T-helper 1 cell treated with Interleukin-12 subunit alpha and Interleukin-12 subunit beta and Interleukin-4 antibody, amounts not matched to agents 30 μg/mL and 1 μg/mL, for 36 hours (primary cell): ENCODE data around the gene DISC1.

Source experiments
- H3K27ac Mint-ChIP-seq: one replicate; pipeline ENCODE4 v1.8.0; 2021; ENCODE audit warnings: mild to moderate bottlenecking, mixed read lengths
- H3K27me3 Mint-ChIP-seq: one replicate; pipeline ENCODE4 v1.8.0; 2021; ENCODE audit warnings: low read depth, mixed read lengths
- H3K36me3 Mint-ChIP-seq: one replicate; pipeline ENCODE4 v1.8.0; 2021; ENCODE audit warnings: low read depth, mixed read lengths
- H3K4me1 Mint-ChIP-seq: one replicate; pipeline ENCODE4 v1.8.0; 2021; ENCODE audit warnings: low read depth, mixed read lengths
- H3K4me3 Mint-ChIP-seq: one replicate; pipeline ENCODE4 v1.8.0; 2021; ENCODE audit warnings: mild to moderate bottlenecking, moderate library complexity, mixed read lengths
- H3K9me3 Mint-ChIP-seq: one replicate; pipeline ENCODE4 v1.8.0; 2021; ENCODE audit warnings: mixed read lengths

The DISC1 gene

GRCh38 chr1:232040260-232040659 is 413.7 kb downstream of the DISC1 start:
- Mint-ChIP-seq H3K9me3 (no peaks in the 10 kb centered on the region), H3K27me3 (no peaks in the 10 kb centered on the region), H3K4me1 (no peaks in the 10 kb centered on the region), H3K4me3 (no peak overlapping the region), H3K27ac (no peak overlapping the region), H3K36me3 (no peaks in the 10 kb centered on the region)

GRCh38 chr1:232044728-232045127 is 418.1 kb downstream of the DISC1 start:
- no peaks in the 10 kb centered on the region for H3K27me3 Mint-ChIP-seq
- no peak overlapping the region for H3K27ac Mint-ChIP-seq
- H3K4me3 Mint-ChIP-seq: no peak overlapping the region
- no peaks in the 10 kb centered on the region for H3K9me3 Mint-ChIP-seq
- no peaks in the 10 kb centered on the region for H3K4me1 Mint-ChIP-seq
- no peaks in the 10 kb centered on the region for H3K36me3 Mint-ChIP-seq

- Mint-ChIP-seq H3K4me1 (no peaks in the 10 kb centered on the region), H3K36me3 (no peaks in the 10 kb centered on the region), H3K4me3 (no peak overlapping the region), H3K9me3 (no peaks in the 10 kb centered on the region), H3K27ac (no peak overlapping the region), H3K27me3 (no peaks in the 10 kb centered on the region)
Observed at GRCh38 chr1:232045139-232045994, 418.8 kb downstream of the DISC1 start.

- Mint-ChIP-seq H3K27ac (no peak overlapping the region), H3K4me1 (no peaks in the 10 kb centered on the region), H3K36me3 (no peaks in the 10 kb centered on the region)
Observed at GRCh38 chr1:232046451-232047306, 420.1 kb downstream of the DISC1 start.

GRCh38 chr1:232047473-232047872 is 420.9 kb downstream of the DISC1 start:
- H3K4me1 Mint-ChIP-seq: no peaks in the 10 kb centered on the region
- no peaks in the 10 kb centered on the region for H3K36me3 Mint-ChIP-seq

More at GRCh38 chr1:232046451-232047306, 420.1 kb downstream of the DISC1 start:
- H3K4me3 Mint-ChIP-seq: no peak overlapping the region
- H3K27me3 Mint-ChIP-seq: no peaks in the 10 kb centered on the region
- H3K9me3 Mint-ChIP-seq: no peaks in the 10 kb centered on the region

GRCh38 chr1:232048481-232048880 is 421.9 kb downstream of the DISC1 start:
- Mint-ChIP-seq H3K27ac (no peak overlapping the region), H3K36me3 (no peaks in the 10 kb centered on the region), H3K4me1 (no peaks in the 10 kb centered on the region), H3K27me3 (no peaks in the 10 kb centered on the region), H3K9me3 (no peaks in the 10 kb centered on the region), H3K4me3 (no peak overlapping the region)

More at GRCh38 chr1:232047473-232047872, 420.9 kb downstream of the DISC1 start:
- H3K4me3 Mint-ChIP-seq: no peak overlapping the region
- H3K27ac Mint-ChIP-seq: no peak overlapping the region
- no peaks in the 10 kb centered on the region for H3K27me3 Mint-ChIP-seq
- H3K9me3 Mint-ChIP-seq: no peaks in the 10 kb centered on the region

GRCh38 chr1:232049335-232049734 is 422.7 kb downstream of the DISC1 start:
- no peaks in the 10 kb centered on the region for H3K4me1 Mint-ChIP-seq
- no peaks in the 10 kb centered on the region for H3K27me3 Mint-ChIP-seq
- no peaks in the 10 kb centered on the region for H3K36me3 Mint-ChIP-seq
- no peak overlapping the region for H3K27ac Mint-ChIP-seq
- no peak overlapping the region for H3K4me3 Mint-ChIP-seq
- no peaks in the 10 kb centered on the region for H3K9me3 Mint-ChIP-seq

- Mint-ChIP-seq H3K27me3 (no peaks in the 10 kb centered on the region), H3K9me3 (no peaks in the 10 kb centered on the region), H3K27ac (no peak overlapping the region), H3K36me3 (no peaks in the 10 kb centered on the region), H3K4me1 (no peaks in the 10 kb centered on the region), H3K4me3 (no peak overlapping the region)
Observed at GRCh38 chr1:232057217-232057895, 430.8 kb downstream of the DISC1 start.

- H3K36me3 Mint-ChIP-seq: no peaks in the 10 kb centered on the region
- H3K4me1 Mint-ChIP-seq: no peaks in the 10 kb centered on the region
- H3K4me3 Mint-ChIP-seq: no peak overlapping the region
- no peaks in the 10 kb centered on the region for H3K9me3 Mint-ChIP-seq
- no peak overlapping the region for H3K27ac Mint-ChIP-seq
- no peaks in the 10 kb centered on the region for H3K27me3 Mint-ChIP-seq
Observed at GRCh38 chr1:232057896-232058274, 431.3 kb downstream of the DISC1 start.

GRCh38 chr1:232059726-232060374 is 433.3 kb downstream of the DISC1 start:
- Mint-ChIP-seq H3K4me3 (no peak overlapping the region), H3K36me3 (no peaks in the 10 kb centered on the region), H3K27ac (no peak overlapping the region), H3K27me3 (no peaks in the 10 kb centered on the region), H3K9me3 (no peaks in the 10 kb centered on the region), H3K4me1 (no peaks in the 10 kb centered on the region)

- Mint-ChIP-seq H3K36me3 (no peaks in the 10 kb centered on the region), H3K4me1 (no peaks in the 10 kb centered on the region), H3K27ac (no peak overlapping the region), H3K27me3 (peaks cover 6% of the 10 kb centered on the region), H3K9me3 (no peaks in the 10 kb centered on the region), H3K4me3 (no peak overlapping the region)
Observed at GRCh38 chr1:232062967-232063366, 436.4 kb downstream of the DISC1 start.

- Mint-ChIP-seq H3K9me3 (no peaks in the 10 kb centered on the region), H3K36me3 (no peaks in the 10 kb centered on the region), H3K27me3 (peaks cover 6% of the 10 kb centered on the region), H3K4me3 (no peak overlapping the region), H3K27ac (no peak overlapping the region), H3K4me1 (no peaks in the 10 kb centered on the region)
Observed at GRCh38 chr1:232066521-232066920, 439.9 kb downstream of the DISC1 start.

GRCh38 chr1:232074265-232074664 is 447.7 kb downstream of the DISC1 start:
- Mint-ChIP-seq H3K4me3 (no peak overlapping the region), H3K27ac (no peak overlapping the region), H3K36me3 (no peaks in the 10 kb centered on the region), H3K9me3 (no peaks in the 10 kb centered on the region), H3K4me1 (no peaks in the 10 kb centered on the region), H3K27me3 (no peaks in the 10 kb centered on the region)

GRCh38 chr1:232077809-232078208 is 451.2 kb downstream of the DISC1 start:
- no peak overlapping the region for H3K27ac Mint-ChIP-seq
- no peak overlapping the region for H3K4me3 Mint-ChIP-seq
- H3K27me3 Mint-ChIP-seq: no peaks in the 10 kb centered on the region
- H3K4me1 Mint-ChIP-seq: no peaks in the 10 kb centered on the region
- no peaks in the 10 kb centered on the region for H3K36me3 Mint-ChIP-seq
- no peaks in the 10 kb centered on the region for H3K9me3 Mint-ChIP-seq
